Astrocyte (in vitro differentiated cells and primary cell): ENCODE data around the gene ZNF385D.

Source experiments
- EZH2 ChIP-seq: IDR thresholded peaks from 2 replicates; pipeline ENCODE4 v1.6.1; 2012; ENCODE audit warnings: mild to moderate bottlenecking, low read length, inconsistent platforms; ENCODE audit not compliant: insufficient read depth
- TF ChIP-seq, protein P1 (sequence below): IDR thresholded peaks from 2 replicates; pipeline ENCODE4 v1.5.1; 2011; ENCODE audit warnings: low read depth, mild to moderate bottlenecking, inconsistent platforms, low read length, moderate library complexity; ENCODE audit not compliant: insufficient read depth

DNA sequence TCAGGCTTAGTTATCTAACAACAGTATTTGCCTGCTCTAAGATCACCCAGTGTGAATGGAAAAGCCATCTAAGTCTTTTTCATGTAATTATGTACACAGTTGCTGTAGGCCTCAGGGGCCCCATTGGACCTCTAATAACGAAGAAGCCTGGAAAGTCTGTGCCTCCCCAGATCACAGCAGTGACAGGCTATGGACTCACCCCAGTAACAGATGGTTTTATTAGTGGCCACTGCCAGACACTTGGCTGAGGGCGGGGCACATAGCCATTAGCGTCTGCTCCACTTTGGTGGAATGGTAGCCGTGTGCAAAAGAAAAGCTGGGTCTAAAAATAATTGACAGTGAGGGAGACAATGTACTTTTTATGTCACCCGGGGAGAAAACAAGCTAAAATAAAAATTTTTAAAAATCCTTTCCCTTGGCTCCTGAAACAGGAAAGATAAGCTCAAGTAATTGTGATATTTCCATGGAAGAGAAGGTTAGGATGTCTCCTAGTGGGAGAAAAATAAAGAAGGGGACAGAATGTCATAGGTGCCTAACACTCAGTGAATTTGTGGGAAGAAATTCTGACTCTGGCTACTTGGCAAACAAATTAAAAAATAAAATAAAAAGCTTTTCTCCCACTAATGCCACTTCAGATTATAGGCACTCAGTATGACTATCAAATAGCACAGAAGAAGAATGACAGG, 44.3 kb upstream of the ZNF385D start:
- TF ChIP-seq, protein P1, sequence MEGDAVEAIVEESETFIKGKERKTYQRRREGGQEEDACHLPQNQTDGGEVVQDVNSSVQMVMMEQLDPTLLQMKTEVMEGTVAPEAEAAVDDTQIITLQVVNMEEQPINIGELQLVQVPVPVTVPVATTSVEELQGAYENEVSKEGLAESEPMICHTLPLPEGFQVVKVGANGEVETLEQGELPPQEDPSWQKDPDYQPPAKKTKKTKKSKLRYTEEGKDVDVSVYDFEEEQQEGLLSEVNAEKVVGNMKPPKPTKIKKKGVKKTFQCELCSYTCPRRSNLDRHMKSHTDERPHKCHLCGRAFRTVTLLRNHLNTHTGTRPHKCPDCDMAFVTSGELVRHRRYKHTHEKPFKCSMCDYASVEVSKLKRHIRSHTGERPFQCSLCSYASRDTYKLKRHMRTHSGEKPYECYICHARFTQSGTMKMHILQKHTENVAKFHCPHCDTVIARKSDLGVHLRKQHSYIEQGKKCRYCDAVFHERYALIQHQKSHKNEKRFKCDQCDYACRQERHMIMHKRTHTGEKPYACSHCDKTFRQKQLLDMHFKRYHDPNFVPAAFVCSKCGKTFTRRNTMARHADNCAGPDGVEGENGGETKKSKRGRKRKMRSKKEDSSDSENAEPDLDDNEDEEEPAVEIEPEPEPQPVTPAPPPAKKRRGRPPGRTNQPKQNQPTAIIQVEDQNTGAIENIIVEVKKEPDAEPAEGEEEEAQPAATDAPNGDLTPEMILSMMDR = no peak
- no peak for TF ChIP-seq EZH2
